H1 (cell line): Measurements from ENCODE around the gene NHERF2. TPM values are rescaled to one million over a fixed set of nuclear protein-coding genes. Genes with fewer than 3 reads are reported as not detected.

Experiments used
- BCL11A ChIP-seq, 2 experiments: IDR thresholded peaks; one replicate each; pipeline ENCODE4 v1.6.1; 2011; ENCODE audit warnings: low read depth in 2 of 2, low read length in 2 of 2, mild to moderate bottlenecking in 2 of 2
- CHD7 ChIP-seq: fragments of 300-600 bp; sonication (generic); IDR thresholded peaks from 2 replicates; pipeline ENCODE4 v1.7.1; 2012; ENCODE audit warnings: low read length, moderate library complexity, mild to moderate bottlenecking, inconsistent platforms; ENCODE audit not compliant: insufficient replicate concordance
- GTF2F1 ChIP-seq: IDR thresholded peaks from 2 replicates; pipeline ENCODE4 v1.6.1; 2012; ENCODE audit warnings: low read depth, low read length, improper control_type of control experiment, borderline replicate concordance
- HDAC2 ChIP-seq, 2 experiments: fragments of 300-600 bp in 1 of 2; sonication (generic) in 1 of 2; IDR thresholded peaks; 2 replicates each; pipeline ENCODE4 v1.6.1; 2011 to 2012; ENCODE audit warnings: low read depth in 2 of 2, low read length in 2 of 2, mild to moderate bottlenecking in 2 of 2, moderate library complexity in 2 of 2, borderline replicate concordance in 1 of 2, inconsistent platforms in 1 of 2
- KDM1A ChIP-seq: fragments of 200-600, 300-600 bp; sonication (generic); IDR thresholded peaks from 2 replicates; pipeline ENCODE4 v1.7.1; 2016; ENCODE audit warnings: mild to moderate bottlenecking, low read length, borderline replicate concordance
- POLR2AphosphoS5 ChIP-seq: IDR thresholded peaks from 2 replicates; pipeline ENCODE4 v1.6.1; 2011; ENCODE audit warnings: low read depth, low read length
- RAD21 ChIP-seq, 2 experiments: IDR thresholded peaks in 1 of 2; conservative IDR thresholded peaks in 1 of 2; 2 replicates each; pipeline ENCODE4 v1.6.1; 2011; ENCODE audit warnings: low read depth in 2 of 2, low read length in 2 of 2, improper control_type of control experiment in 1 of 2, inconsistent platforms in 1 of 2, mild to moderate bottlenecking in 1 of 2, moderate library complexity in 1 of 2
- RBBP5 ChIP-seq: IDR thresholded peaks from 2 replicates; pipeline ENCODE4 v1.7.1; 2012; ENCODE audit warnings: low read depth, mild to moderate bottlenecking, inconsistent platforms, low read length, moderate library complexity, borderline replicate concordance
- SIN3A ChIP-seq, 2 experiments: IDR thresholded peaks in 1 of 2; conservative IDR thresholded peaks in 1 of 2; 2 replicates each; pipeline ENCODE4 v1.6.1; 2011 to 2012; ENCODE audit warnings: low read length in 2 of 2, improper control_type of control experiment in 1 of 2, low read depth in 1 of 2, mild to moderate bottlenecking in 1 of 2
- polyA plus RNA-seq, 7 experiments: library from polyadenylated mRNA; depleted of rRNA in 3 of 7; stranded (reverse) in 5 of 7; unstranded in 2 of 7; fragments of >200 nt in 5 of 7; fragments of 200-250 nt in 2 of 7; gene quantifications; 1 replicate in 5 of 7; 2 replicates in 1 of 7; 4 replicates in 1 of 7; pipeline versions ENCODE4 v1.2.1 to v1.2.3, GENCODE V29; 2011 to 2013; ENCODE audit warnings: missing spikeins in 2 of 7, mixed read lengths in 2 of 7
- total RNA-seq: library from RNA; stranded (reverse); fragmentation: NEBNext Ultra II Directional; extraction: Animal tissue kit (Norgen Biotek cat#: 25700); gene quantifications from 2 replicates; pipeline ENCODE4 v1.2.1, GENCODE V29; 2021

NHERF2 gene
- total and polyA plus RNA-seq, 2 of the 8 experiments (the other 6 are each of a cell fraction or from before 2014, with no cell fraction given) = 13.9 to 19.3 TPM

GRCh38 chr16:1980030-1980769 lies 46.5 kb upstream of the NHERF2 start (continued):
- TF ChIP-seq CHD7 (no peak), RBBP5 (peak; percentile 17; the same call in 1 of the 2 replicates), BCL11A (IDR thresholded peaks at IDR 0.05; ENCODE audit: low read depth in 2 of 2, low read length in 2 of 2) (no peak), KDM1A (no peak), POLR2AphosphoS5 (0 out of 2 replicates have a peak, but pooled peaks have one; percentile 30), RAD21 (IDR thresholded peaks at IDR 0.05 in 1 of 2, conservative IDR thresholded peaks at IDR 0.05 in 1 of 2; ENCODE audit: low read depth in 2 of 2, low read length in 2 of 2) (no peak), HDAC2 (IDR thresholded peaks at IDR 0.05; ENCODE audit: borderline replicate concordance in 1 of 2, low read depth in 2 of 2, low read length in 2 of 2) (no peak), SIN3A (conservative IDR thresholded peaks at IDR 0.05 in 1 of 2, IDR thresholded peaks at IDR 0.05 in 1 of 2; ENCODE audit: low read depth in 1 of 2, low read length in 2 of 2) (no peak), GTF2F1 (no peak)
